GM19023 (cell line): ENCODE measurements around the gene DAP.
"Not testable (repeated sequence)": the region's sequence is repeated elsewhere in the genome, so short reads cannot be mapped to it uniquely, and the experiment has no call there.

Experiments used
- ATAC-seq: cut with Tn5 transposase; IDR thresholded peaks from one replicate; pipeline ENCODE4 v1.9.1; 2021; ENCODE audit warnings: mild to moderate bottlenecking, moderate library complexity; ENCODE audit not compliant: unreplicated experiment

Gene DAP

GRCh38 chr5:10658265-10658664 is 102.8 kb downstream of the DAP start:
- ATAC-seq = no peak

- no peak for ATAC-seq
These were observed 104.8 kb downstream of the DAP start for GRCh38 chr5:10655972-10656830.

DNA sequence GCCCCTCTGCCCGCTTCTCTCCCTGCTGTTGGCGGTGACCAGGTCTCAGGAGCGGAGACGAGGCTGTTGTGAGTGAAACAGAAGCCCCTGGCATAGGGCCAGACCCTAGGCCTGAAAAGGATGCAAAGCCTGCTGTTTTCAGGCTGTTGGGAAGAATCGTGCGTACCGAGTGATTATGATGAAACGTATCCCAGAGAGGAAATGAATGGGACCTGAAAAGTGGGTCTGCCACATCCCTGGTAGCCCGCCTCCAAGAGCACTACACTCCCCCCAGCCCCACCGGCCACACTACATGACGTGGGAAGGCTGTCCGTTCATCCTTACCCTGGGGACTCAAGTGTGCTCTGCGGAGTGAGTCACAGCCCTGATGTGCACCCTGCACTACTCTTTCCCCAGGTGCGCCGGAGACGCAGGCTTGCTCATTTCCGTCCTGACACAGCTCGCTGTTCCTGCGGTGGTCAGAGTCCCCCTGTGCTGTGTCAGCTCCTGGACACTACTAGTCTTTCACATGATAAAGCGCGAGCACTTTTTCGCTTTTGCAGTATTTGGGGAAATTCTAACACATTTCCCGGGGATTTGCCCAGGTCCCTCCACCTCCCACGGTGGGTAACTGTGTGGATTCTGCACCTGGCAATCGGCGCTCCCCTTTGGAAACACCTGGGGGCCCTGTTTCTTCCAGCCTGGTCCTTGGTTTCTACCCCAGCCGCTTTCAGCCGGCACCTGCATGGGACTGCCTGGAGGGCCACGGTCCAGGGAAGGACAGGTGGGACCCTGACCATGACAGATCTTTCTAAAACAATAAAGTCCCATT is 105.7 kb downstream of the DAP start:
- peak; percentile 57 for ATAC-seq

DNA sequence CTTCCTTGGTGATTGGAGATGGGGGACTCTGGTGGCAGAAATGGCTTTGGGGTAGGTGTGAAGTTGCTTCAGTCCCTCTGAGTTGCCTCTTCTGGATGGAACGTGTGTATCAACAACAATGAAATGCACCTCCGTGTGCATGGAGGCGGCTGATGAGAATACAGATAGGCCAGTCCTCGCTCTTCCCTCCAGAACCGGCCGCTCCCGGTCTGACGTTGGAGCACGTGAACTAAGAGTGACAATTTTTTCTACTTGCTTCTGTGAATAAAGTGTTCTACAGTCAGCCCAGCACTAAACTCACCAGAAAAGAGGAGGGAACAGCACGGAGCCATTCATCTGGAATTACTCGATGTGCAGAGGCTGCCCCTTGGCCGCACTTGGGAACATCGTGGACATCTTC is 106.5 kb downstream of the DAP start:
- no peak for ATAC-seq

- ATAC-seq = no peak
These were observed 107.2 kb downstream of the DAP start for GRCh38 chr5:10653751-10654400.

DNA sequence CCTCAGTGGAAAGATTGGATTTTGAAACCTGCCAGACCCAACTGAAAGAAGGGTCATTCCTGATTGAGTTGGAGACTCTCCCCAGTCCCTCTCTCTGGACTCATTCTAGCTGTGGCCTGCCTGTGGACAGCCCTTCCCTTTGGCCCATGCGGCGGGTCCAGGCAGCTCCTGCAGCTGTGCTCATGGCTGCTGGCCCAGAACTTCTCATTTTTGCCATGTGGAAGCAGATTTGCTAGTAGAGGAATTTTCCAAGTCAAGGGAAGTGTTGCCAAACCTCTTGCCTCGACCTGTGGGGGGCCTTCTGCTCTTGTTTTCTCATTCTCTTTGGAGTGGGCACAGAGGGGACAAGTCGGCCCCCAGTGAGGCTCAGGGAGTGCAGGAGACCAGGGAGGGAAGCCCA is 108.0 kb downstream of the DAP start:
- no peak for ATAC-seq

GRCh38 chr5:10652606-10653005 is 108.4 kb downstream of the DAP start:
- no peak for ATAC-seq

- no peak for ATAC-seq
These were observed 108.9 kb downstream of the DAP start for GRCh38 chr5:10652151-10652550.

- no peak for ATAC-seq
These were observed 111.2 kb downstream of the DAP start for GRCh38 chr5:10649666-10650380.

GRCh38 chr5:10648806-10649665 is 112.0 kb downstream of the DAP start:
- ATAC-seq = no peak

DNA sequence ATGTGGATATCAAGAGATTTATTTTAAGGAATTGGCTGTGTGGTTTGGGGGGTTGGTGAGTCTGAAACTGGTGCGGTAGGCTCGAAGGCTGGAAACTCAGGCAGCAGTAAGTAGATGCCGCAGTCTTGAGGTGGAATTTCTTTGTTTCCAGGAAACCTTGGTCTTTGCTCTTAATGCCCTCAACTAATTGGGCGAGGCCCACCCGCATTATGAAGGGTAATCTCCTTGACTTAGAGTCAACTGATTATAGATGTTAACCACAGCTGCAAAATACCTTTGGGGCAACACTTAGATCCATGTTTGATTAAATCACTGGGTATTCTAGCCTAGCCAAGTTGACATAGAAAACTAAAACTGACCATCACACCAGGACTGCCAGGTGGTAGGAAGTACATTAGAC is 113.4 kb downstream of the DAP start:
- no peak for ATAC-seq

- ATAC-seq = no peak
These were observed 115.4 kb downstream of the DAP start for GRCh38 chr5:10645671-10646070.

GRCh38 chr5:10645146-10645545 is 115.9 kb downstream of the DAP start:
- ATAC-seq = peak; percentile 62

DNA sequence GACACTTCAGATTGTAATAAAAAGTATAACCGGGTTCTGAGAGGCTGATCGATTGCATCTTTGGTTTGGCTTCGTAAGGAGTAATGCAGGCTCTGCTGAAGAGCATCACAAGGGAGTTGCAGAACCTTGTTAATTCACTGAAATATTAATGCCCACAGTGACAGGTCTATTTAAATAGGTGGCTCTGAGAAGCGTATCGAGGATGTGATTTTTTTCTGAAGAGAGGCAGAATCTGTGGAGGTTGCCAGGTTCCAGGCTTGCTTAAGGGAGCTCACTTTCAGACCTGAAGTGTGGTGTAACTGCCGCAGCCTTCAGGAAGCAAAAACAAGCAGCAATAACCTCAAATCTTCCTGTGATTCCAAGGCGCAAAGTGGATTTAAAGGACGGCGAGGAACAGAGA is 116.8 kb downstream of the DAP start:
- no peak for ATAC-seq

DNA sequence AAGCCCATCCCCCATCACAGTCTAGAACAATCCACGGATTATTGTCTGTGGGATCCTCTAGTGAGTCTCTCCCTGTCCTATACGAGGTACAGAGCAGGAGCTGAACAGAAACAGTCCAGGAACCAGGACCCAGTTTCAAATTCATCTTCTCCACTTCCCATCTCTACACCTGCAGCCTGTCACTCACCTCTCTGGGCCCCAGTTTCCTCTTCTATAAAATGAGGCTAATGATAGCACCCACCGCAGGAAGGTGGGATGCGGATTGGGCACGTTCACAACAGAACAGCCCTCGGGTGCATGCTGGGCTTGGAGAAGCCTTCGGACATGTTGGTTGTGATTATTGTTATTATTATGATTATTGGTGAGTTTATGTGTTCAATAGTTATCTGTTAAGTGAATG is 118.7 kb downstream of the DAP start:
- no peak for ATAC-seq

- no peak for ATAC-seq
These were observed 121.1 kb downstream of the DAP start for GRCh38 chr5:10639846-10640368.

DNA sequence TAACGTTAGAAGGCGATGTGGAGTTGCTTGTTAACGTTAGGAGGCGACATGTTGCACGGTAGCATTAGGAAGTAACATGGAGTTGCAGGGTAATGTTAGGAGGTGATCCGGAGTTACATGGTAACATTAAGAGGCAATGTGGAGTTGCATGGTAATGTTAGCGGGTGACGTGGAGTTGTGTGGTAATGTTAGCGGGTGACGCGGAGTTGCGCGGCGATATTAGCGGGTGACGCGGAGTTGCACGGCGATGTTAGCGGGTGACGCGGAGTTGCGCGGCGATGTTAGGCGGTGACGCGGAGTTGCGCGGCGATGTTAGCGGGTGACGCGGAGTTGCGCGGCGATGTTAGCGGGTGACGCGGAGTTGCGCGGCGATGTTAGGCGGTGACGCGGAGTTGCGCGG is 122.3 kb downstream of the DAP start:
- not testable (repeated sequence) for ATAC-seq

DNA sequence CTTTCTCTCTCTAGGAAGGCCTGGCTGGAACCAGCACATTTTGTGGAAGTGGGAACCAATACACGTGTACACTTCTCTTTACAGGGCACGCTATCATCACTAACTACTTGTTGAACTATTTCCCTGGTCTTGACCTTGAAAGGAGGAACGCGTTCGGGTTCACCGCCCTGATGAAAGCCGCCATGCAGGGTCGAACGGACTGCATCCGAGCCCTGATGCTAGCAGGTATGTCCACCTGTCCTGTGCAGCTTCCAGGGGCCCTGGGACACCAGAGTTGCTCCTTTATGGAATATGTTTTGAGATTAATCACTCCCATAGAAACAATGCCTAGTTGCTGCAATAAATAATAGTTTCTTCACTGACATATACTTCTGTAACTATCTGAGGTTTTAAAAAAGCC is 123.1 kb downstream of the DAP start:
- no peak for ATAC-seq

GRCh38 chr5:10636363-10637142 is 124.5 kb downstream of the DAP start:
- no peak for ATAC-seq
